ENCODE measurements around the gene SWT1. TPM values are rescaled to one million over a fixed set of nuclear protein-coding genes. Genes with fewer than 3 reads are reported as not detected.

SWT1 gene
- total and polyA plus RNA-seq, 2 of the 13 experiments (the other 11 are each of a cell fraction or from before 2014, with no cell fraction given): 1.7 to 2.5 TPM

DNA sequence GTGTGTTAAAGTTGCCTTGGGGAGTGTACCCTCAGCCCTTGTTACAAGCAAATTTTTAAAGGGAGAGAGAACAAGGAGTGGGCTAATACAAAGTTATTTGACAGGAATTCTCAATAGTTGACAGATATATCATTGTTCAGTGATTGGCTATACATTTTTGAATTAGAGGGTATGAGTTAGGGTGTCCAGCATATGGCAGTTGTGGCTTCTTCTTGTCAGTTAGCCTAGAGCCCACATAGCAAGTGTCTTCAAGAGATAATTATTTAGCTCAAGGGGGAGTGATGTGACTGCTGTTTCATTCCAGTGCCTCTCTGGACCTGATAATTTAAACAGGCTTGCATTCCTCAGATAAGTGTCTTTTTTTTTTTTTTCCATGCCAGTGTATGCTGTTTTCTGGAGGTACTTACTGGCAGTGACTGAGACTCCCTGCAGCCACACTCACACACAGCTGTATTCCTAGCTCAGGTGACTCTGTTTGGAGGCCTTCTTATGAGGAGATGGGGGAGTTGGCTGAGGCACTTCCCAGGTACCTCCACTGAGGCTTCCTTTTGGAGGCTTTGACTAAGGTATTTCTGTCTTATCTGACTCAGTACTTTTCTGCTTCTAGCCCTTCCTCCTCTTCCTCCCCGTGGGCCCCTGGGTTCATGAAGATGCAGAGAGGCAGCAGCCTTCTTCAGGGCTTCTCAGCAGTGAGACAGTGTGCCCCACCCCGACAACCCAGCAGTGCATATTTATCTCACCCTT, 127.7 kb downstream of the SWT1 start (continued):
- no peak for TF ChIP-seq AFF4 (CRISPR knock-in tag; IDR thresholded peaks at IDR 0.05)
- no peak for TF ChIP-seq KLF15 (CRISPR knock-in tag; IDR thresholded peaks at IDR 0.05; ENCODE audit: borderline replicate concordance)
- no peak for TF ChIP-seq ZBTB4 (CRISPR knock-in tag; IDR thresholded peaks at IDR 0.05; ENCODE audit: borderline replicate concordance)
- no peak for TF ChIP-seq ZNF367 (CRISPR knock-in tag; IDR thresholded peaks at IDR 0.05; ENCODE audit: borderline replicate concordance)

Data from HepG2 (cell line).